ENCODE measurements around the gene BIRC3. TPM values are rescaled to one million over a fixed set of nuclear protein-coding genes. Genes with fewer than 3 reads are reported as not detected.

BIRC3 gene
- total RNA-seq, 6 experiments from 2014 or later = 1.6 to 106 (median 15.2) TPM

DNA sequence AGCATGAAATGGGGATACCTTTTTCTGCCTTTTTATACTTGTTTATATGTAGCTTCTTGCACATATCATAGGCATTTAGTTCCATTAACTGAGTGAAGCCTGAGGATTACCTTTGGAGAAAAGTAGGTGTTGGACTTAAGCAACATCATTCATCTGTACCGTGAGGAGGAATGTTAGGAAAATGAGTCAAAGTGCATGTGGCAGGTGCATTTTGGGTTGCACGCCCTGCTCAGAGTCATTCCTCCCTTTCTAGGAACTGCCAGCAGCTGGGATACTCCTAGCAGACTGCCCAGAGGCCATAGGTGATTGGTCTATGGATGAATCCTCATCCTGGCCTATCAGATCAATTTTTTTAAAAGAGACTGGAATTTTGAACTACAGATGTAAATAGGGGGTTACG is 33.3 kb upstream of the BIRC3 start:
- H3K9me3 ChIP-seq = no peaks in the 10 kb centered on the region
- TF ChIP-seq POLR2A (IDR thresholded peaks at IDR 0.05) = no peak
- TF ChIP-seq, protein P1, sequence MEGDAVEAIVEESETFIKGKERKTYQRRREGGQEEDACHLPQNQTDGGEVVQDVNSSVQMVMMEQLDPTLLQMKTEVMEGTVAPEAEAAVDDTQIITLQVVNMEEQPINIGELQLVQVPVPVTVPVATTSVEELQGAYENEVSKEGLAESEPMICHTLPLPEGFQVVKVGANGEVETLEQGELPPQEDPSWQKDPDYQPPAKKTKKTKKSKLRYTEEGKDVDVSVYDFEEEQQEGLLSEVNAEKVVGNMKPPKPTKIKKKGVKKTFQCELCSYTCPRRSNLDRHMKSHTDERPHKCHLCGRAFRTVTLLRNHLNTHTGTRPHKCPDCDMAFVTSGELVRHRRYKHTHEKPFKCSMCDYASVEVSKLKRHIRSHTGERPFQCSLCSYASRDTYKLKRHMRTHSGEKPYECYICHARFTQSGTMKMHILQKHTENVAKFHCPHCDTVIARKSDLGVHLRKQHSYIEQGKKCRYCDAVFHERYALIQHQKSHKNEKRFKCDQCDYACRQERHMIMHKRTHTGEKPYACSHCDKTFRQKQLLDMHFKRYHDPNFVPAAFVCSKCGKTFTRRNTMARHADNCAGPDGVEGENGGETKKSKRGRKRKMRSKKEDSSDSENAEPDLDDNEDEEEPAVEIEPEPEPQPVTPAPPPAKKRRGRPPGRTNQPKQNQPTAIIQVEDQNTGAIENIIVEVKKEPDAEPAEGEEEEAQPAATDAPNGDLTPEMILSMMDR (IDR thresholded peaks at IDR 0.05) = no peak
- ATAC-seq (no peak), DNase-seq (no peak)
- H3K27ac ChIP-seq = no peak overlapping the region
- H3K27me3 ChIP-seq = no peaks in the 10 kb centered on the region
- WGBS (ENCODE audit: insufficient coverage, low coverage, low lambda C conversion rate, missing lambda C conversion rate) = 76% methylated on average over 3 of the region's 3 CpGs
- intact Hi-C loops (cut with DNase I) = no loop called here
- H3K4me3 ChIP-seq = no peak overlapping the region
- no peaks in the 10 kb centered on the region for H3K36me3 ChIP-seq
- peaks cover 0 to 12% (median 0%) of the 10 kb centered on the region in 4 donors for H3K4me1 ChIP-seq

DNA sequence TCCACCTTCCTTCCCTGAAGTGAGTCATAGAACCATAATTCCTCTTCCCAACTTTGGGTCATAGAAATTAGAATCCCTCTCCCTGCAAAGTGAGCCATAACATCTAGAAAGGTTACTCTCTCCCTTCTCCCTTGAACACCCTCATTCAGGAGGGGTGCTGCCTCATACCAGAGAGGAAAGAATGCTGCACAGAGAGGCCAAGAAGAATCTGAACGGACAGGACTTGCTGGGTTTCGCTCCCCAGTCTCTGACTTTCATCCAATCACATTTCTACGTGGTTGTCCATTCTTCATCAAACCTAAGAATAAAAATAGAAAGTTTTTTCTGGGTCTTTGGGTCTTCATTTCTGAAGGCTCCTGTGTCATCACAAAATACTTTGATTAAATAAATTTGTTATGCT is 31.0 kb upstream of the BIRC3 start:
- no peaks in the 10 kb centered on the region for H3K9me3 ChIP-seq
- DNase-seq (no peak), ATAC-seq (no peak)
- intact Hi-C loops (cut with DNase I) = no loop called here
- 87% methylated on average over 3 of the region's 3 CpGs for WGBS (ENCODE audit: insufficient coverage, low coverage, low lambda C conversion rate, missing lambda C conversion rate)
- TF ChIP-seq, protein P1 (IDR thresholded peaks at IDR 0.05) = no peak
- H3K4me3 ChIP-seq = no peak overlapping the region
- no peaks in the 10 kb centered on the region for H3K36me3 ChIP-seq
- no peaks in the 10 kb centered on the region for H3K27me3 ChIP-seq
- no peak overlapping the region for H3K27ac ChIP-seq
- no peaks in the 10 kb centered on the region for H3K4me1 ChIP-seq

DNA sequence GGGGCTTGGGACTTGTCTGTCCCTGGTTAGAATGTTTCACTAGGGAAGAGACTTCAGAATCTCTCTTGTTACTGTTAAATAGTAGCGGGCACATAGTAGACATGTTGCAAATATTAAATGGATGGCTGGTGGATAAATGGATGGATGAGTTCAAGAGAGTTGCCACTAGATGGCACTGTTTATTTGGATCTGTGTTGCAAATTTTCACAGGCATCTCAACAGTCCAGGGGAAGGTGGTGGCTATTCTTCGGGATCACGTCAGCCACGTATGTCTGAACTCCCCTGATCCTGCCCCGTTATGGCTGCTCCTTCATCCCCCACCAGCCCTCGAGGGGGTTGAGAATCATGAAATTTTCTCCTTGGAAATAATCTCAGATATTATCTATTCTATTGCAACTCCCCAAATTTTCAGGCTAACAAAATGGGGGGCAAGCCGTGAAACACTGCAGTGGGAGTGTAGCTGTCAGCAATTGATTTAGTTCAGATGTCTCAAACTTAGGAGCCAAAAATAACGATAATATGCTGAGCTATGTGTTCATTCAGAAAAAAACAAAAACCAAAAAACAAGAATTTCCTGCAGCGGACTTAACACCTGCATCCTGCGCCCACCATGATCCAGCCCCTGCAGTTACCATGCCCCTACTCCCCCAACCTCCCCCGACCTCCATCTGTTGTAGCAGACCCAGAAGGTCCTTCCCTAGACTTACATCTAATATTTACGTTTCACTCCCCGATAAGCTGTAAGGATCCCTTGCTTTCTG is 29.1 kb upstream of the BIRC3 start:
- Histone ChIP-seq H3K9me3 (no peaks in the 10 kb centered on the region), H3K27ac (no peak overlapping the region), H3K36me3 (no peaks in the 10 kb centered on the region), H3K4me1 (no peaks in the 10 kb centered on the region), H3K4me3 (no peak overlapping the region), H3K27me3 (no peaks in the 10 kb centered on the region)
- DNase-seq (no peak), ATAC-seq (peak; percentile 91 to 95 (median 94))
- no peak for TF ChIP-seq POLR2A (IDR thresholded peaks at IDR 0.05)
- TF ChIP-seq, protein P1 (IDR thresholded peaks at IDR 0.05) = peak; percentile 79 to 85 (median 82)
- intact Hi-C loops (cut with DNase I) = no loop called here
- WGBS (ENCODE audit: insufficient coverage, low coverage, low lambda C conversion rate, missing lambda C conversion rate) = 30% methylated on average over 13 of the region's 13 CpGs

DNA sequence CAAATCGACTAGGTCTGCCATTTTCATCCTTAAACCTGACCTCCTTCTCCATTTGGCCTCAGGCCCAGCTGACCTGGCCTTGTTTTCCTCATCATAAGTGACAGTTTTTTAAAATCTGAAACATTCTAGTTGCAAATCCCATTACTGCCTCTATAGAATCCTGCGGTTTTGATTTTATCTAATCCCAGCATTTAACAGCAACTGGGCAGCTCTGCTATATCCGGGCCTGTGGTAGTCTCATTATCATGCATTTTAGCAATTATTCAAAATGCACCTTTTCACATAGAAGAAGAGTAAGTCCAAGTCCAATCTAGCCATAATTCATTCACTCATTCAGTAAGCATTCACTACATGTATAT is 28.6 kb upstream of the BIRC3 start:
- H3K4me3 ChIP-seq = no peak overlapping the region
- ATAC-seq (no peak), DNase-seq (no peak)
- no peaks in the 10 kb centered on the region for H3K4me1 ChIP-seq
- H3K36me3 ChIP-seq = no peaks in the 10 kb centered on the region
- WGBS (ENCODE audit: insufficient coverage, low coverage, low lambda C conversion rate, missing lambda C conversion rate) = 65% methylated on average over 3 of the region's 3 CpGs
- intact Hi-C loops (cut with DNase I) = no loop called here
- no peaks in the 10 kb centered on the region for H3K9me3 ChIP-seq
- H3K27me3 ChIP-seq = no peaks in the 10 kb centered on the region
- TF ChIP-seq POLR2A (IDR thresholded peaks at IDR 0.05) = no peak
- TF ChIP-seq, protein P1 (IDR thresholded peaks at IDR 0.05) = no peak
- no peak overlapping the region for H3K27ac ChIP-seq

Measured in right lobe of liver (tissue), 6 donors.